HS-5 (cell line): ENCODE data around the gene OXTR.

ENCODE experiments used
- DNase-seq: peaks from one replicate; pipeline ENCODE4 v3.0.0-alpha.2; 2012; ENCODE audit warnings: low read depth

The OXTR gene

GRCh38 chr3:8769088-8769822, at the start of gene OXTR:
Gene OXTR (minus strand): TSS chr3:8769613. CDS start chr3:8768187, 1,426 bp downstream.
- peak; percentile 44 for DNase-seq

- no peak for DNase-seq
Measured at GRCh38 chr3:8817486-8817885, 48.1 kb upstream of the OXTR start.

GRCh38 chr3:8816106-8816505, 46.7 kb upstream of the OXTR start:
- no peak for DNase-seq

GRCh38 chr3:8813411-8813810, 44.0 kb upstream of the OXTR start:
- DNase-seq, result no peak

- no peak for DNase-seq
Measured at GRCh38 chr3:8810561-8810960, 41.1 kb upstream of the OXTR start.

GRCh38 chr3:8805774-8806173, 36.4 kb upstream of the OXTR start:
- no peak for DNase-seq

- DNase-seq, result no peak
Measured at GRCh38 chr3:8802256-8802655, 32.8 kb upstream of the OXTR start.

- no peak for DNase-seq
Measured at GRCh38 chr3:8800016-8800415, 30.6 kb upstream of the OXTR start.

GRCh38 chr3:8794247-8794646, 24.8 kb upstream of the OXTR start:
- no peak for DNase-seq

GRCh38 chr3:8793242-8793641, 23.8 kb upstream of the OXTR start:
- peak; percentile 52 for DNase-seq

GRCh38 chr3:8790529-8790928, 21.1 kb upstream of the OXTR start:
- DNase-seq, result no peak

- no peak for DNase-seq
Measured at GRCh38 chr3:8784676-8785435, 15.4 kb upstream of the OXTR start.

GRCh38 chr3:8780279-8780678, 10.9 kb upstream of the OXTR start:
- no peak for DNase-seq

GRCh38 chr3:8778475-8778874, 9.1 kb upstream of the OXTR start:
- no peak for DNase-seq

GRCh38 chr3:8777978-8778267, 8.5 kb upstream of the OXTR start:
- no peak for DNase-seq

- no peak for DNase-seq
Measured at GRCh38 chr3:8777201-8777977, 8.0 kb upstream of the OXTR start.

- no peak for DNase-seq
Measured at GRCh38 chr3:8776406-8776805, 7.0 kb upstream of the OXTR start.

GRCh38 chr3:8775602-8776001, 6.2 kb upstream of the OXTR start:
- no peak for DNase-seq

GRCh38 chr3:8775181-8775580, 5.8 kb upstream of the OXTR start:
- no peak for DNase-seq

GRCh38 chr3:8773941-8774542, 4.6 kb upstream of the OXTR start:
- no peak for DNase-seq

- no peak for DNase-seq
Measured at GRCh38 chr3:8768364-8769087, 887 bp downstream of the OXTR start.
